OCI-LY1 (cell line): ENCODE data around the gene SPATA32.
A peak's percentile ranks its signal among the peaks of the same experiment; 100 is the strongest.

Experiments used
- H2AFZ ChIP-seq: fragments of 200-600 bp; sonication (generic), shearing (Covaris generic); 2 replicates; pipeline ENCODE4 v1.6.0; 2014; ENCODE audit warnings: antibody characterized with exemption, mild to moderate bottlenecking, low read length
- H3F3A ChIP-seq: fragments of 200-600 bp; sonication (generic), shearing (Covaris generic); 2 replicates; pipeline ENCODE4 v1.6.0; 2014; ENCODE audit warnings: mild to moderate bottlenecking, antibody characterized with exemption, low read length, moderate library complexity; ENCODE audit not compliant: insufficient read depth
- H3K27ac ChIP-seq: fragments of 200-600 bp; sonication (generic); 2 replicates; pipeline ENCODE4 v1.5.1; 2014; ENCODE audit warnings: low read length, mixed run types, mild to moderate bottlenecking, low read depth; ENCODE audit not compliant: poor library complexity, severe bottlenecking
- H3K27me3 ChIP-seq: fragments of 200-600 bp; sonication (generic); 2 replicates; pipeline ENCODE4 v1.6.0; 2014; ENCODE audit warnings: antibody characterized with exemption, mild to moderate bottlenecking, low read length, moderate library complexity; ENCODE audit not compliant: insufficient read depth
- H3K36me3 ChIP-seq: fragments of 200-600 bp; sonication (generic); 2 replicates; pipeline ENCODE4 v1.6.1; 2014; ENCODE audit warnings: mild to moderate bottlenecking, antibody characterized with exemption, low read length, moderate library complexity, mixed read lengths; ENCODE audit not compliant: insufficient read depth
- H3K4me1 ChIP-seq: fragments of 200-600 bp; sonication (generic); 2 replicates; pipeline ENCODE4 v1.5.1; 2014; ENCODE audit warnings: mild to moderate bottlenecking, low read length, moderate library complexity; ENCODE audit not compliant: insufficient read depth, severe bottlenecking
- H3K4me2 ChIP-seq: fragments of 200-600 bp; sonication (generic), shearing (Covaris generic); 2 replicates; pipeline ENCODE4 v1.6.1; 2014; ENCODE audit warnings: low read length
- H3K4me3 ChIP-seq: fragments of 200-600 bp; sonication (generic); 2 replicates; pipeline ENCODE4 v1.5.1; 2014; ENCODE audit warnings: low read length, low read depth, mild to moderate bottlenecking, mixed read lengths; ENCODE audit not compliant: poor library complexity, severe bottlenecking
- H3K79me2 ChIP-seq: fragments of 200-600 bp; shearing (Covaris generic); 2 replicates; pipeline ENCODE4 v1.6.1; 2016; ENCODE audit warnings: mixed run types, low read length, mixed read lengths; ENCODE audit not compliant: insufficient read depth
- H3K9ac ChIP-seq: fragments of 200-600 bp; sonication (generic), shearing (Covaris generic); 2 replicates; pipeline ENCODE4 v1.6.1; 2014; ENCODE audit warnings: mild to moderate bottlenecking, low read length, mixed read lengths
- H3K9me2 ChIP-seq: fragments of 200-600 bp; sonication (generic), shearing (Covaris generic); 2 replicates; pipeline ENCODE4 v1.6.1; 2014; ENCODE audit warnings: low read depth, mild to moderate bottlenecking, low read length, mixed read lengths
- H3K9me3 ChIP-seq: fragments of 200-600 bp; shearing (Covaris generic); 2 replicates; pipeline ENCODE4 v1.6.1; 2014; ENCODE audit warnings: low read length, mixed read lengths
- H4K20me1 ChIP-seq: fragments of 200-600 bp; sonication (generic), shearing (Covaris generic); 2 replicates; pipeline ENCODE4 v1.6.0; 2016; ENCODE audit warnings: mild to moderate bottlenecking, low read length; ENCODE audit not compliant: insufficient read depth
- CTCF ChIP-seq: fragments of 200-600 bp; sonication (generic), shearing (Covaris generic); IDR thresholded peaks from 2 replicates; pipeline ENCODE4 v1.5.1; 2017; ENCODE audit warnings: mild to moderate bottlenecking, antibody characterized with exemption, low read length, moderate library complexity, mixed read lengths
- EZH2 ChIP-seq: fragments of 200-600 bp; sonication (generic), shearing (Covaris generic); IDR thresholded peaks from 2 replicates; pipeline ENCODE4 v1.8.0; 2017; ENCODE audit warnings: borderline replicate concordance, mixed run types, mild to moderate bottlenecking, antibody characterized with exemption, low read length, moderate library complexity, mixed read lengths

The SPATA32 gene

GRCh38 chr17:45226576-45226975 lies 35.3 kb downstream of the SPATA32 start:
- no peaks in the 10 kb centered on the region for H4K20me1 ChIP-seq
- peaks cover 80% of the 10 kb centered on the region for H3K4me1 ChIP-seq
- peak overlapping the region; percentile 95 for H3K4me2 ChIP-seq
- H3K4me3 ChIP-seq = peak overlapping the region; percentile 48
- H2AFZ ChIP-seq = no peak overlapping the region
- no peaks in the 10 kb centered on the region for H3K9me3 ChIP-seq
- H3K27me3 ChIP-seq = no peaks in the 10 kb centered on the region
- H3F3A ChIP-seq = peaks cover 5% of the 10 kb centered on the region; the same call in 1 of the 2 replicates
- peak overlapping the region; percentile 95 for H3K27ac ChIP-seq
- no peaks in the 10 kb centered on the region for H3K9me2 ChIP-seq
- no peaks in the 10 kb centered on the region for H3K79me2 ChIP-seq
- no peaks in the 10 kb centered on the region for H3K36me3 ChIP-seq
- no peak for TF ChIP-seq CTCF
- TF ChIP-seq EZH2 = no peak
- peak overlapping the region; percentile 66 for H3K9ac ChIP-seq

GRCh38 chr17:45225964-45226530 lies 35.8 kb downstream of the SPATA32 start:
- Histone ChIP-seq H3K4me2 (peak overlapping the region; percentile 95), H3K36me3 (no peaks in the 10 kb centered on the region), H4K20me1 (no peaks in the 10 kb centered on the region), H3K27ac (peak overlapping the region; percentile 95), H3K9me2 (no peaks in the 10 kb centered on the region), H3F3A (peaks cover 5% of the 10 kb centered on the region; the same call in 1 of the 2 replicates), H3K4me1 (peaks cover 76% of the 10 kb centered on the region), H3K27me3 (no peaks in the 10 kb centered on the region), H3K9ac (peak overlapping the region; percentile 66), H3K79me2 (no peaks in the 10 kb centered on the region), H2AFZ (no peak overlapping the region), H3K4me3 (peak overlapping the region; percentile 48), H3K9me3 (no peaks in the 10 kb centered on the region)
- no peak for TF ChIP-seq EZH2
- TF ChIP-seq CTCF = no peak

GRCh38 chr17:45225051-45225700 lies 36.7 kb downstream of the SPATA32 start:
- Histone ChIP-seq H3K36me3 (no peaks in the 10 kb centered on the region), H3K4me2 (peak overlapping the region; percentile 95), H3K9me3 (no peaks in the 10 kb centered on the region), H2AFZ (no peak overlapping the region), H3K4me1 (peaks cover 74% of the 10 kb centered on the region), H3K9ac (peak overlapping the region; percentile 66), H3K79me2 (no peaks in the 10 kb centered on the region), H3F3A (peaks cover 5% of the 10 kb centered on the region; the same call in 1 of the 2 replicates), H3K27ac (peak overlapping the region; percentile 95), H3K9me2 (no peaks in the 10 kb centered on the region), H3K4me3 (peak overlapping the region; percentile 48), H4K20me1 (no peaks in the 10 kb centered on the region), H3K27me3 (no peaks in the 10 kb centered on the region; the same call in 1 of the 2 replicates)
- TF ChIP-seq CTCF (no peak), EZH2 (no peak)
